HCT116 (cell line): ENCODE measurements around the gene TDP1.

Experiments
- ATF3 ChIP-seq: IDR thresholded peaks from 2 replicates; pipeline ENCODE4 v1.6.1; 2012
- CTCF ChIP-seq, 3 experiments: fragments of 200-600 bp in 1 of 3; sonication (generic) in 1 of 3; IDR thresholded peaks in 2 of 3; conservative IDR thresholded peaks in 1 of 3; 2 replicates each; pipeline ENCODE4 v1.5.1; 2012 to 2017; ENCODE audit warnings: low read depth in 2 of 3, low read length in 2 of 3, antibody characterized with exemption in 1 of 3, borderline replicate concordance in 1 of 3, control low read depth in 1 of 3, mild to moderate bottlenecking in 1 of 3, mixed read lengths in 1 of 3, mixed run types in 1 of 3, moderate library complexity in 1 of 3; ENCODE audit not compliant: insufficient read depth in 1 of 3
- EGR1 ChIP-seq: IDR thresholded peaks from 2 replicates; pipeline ENCODE4 v1.6.1; 2012; ENCODE audit warnings: low read depth
- EZH2 ChIP-seq: fragments of 200-600 bp; sonication (generic); IDR thresholded peaks from 2 replicates; pipeline ENCODE4 v1.6.1; 2017; ENCODE audit warnings: antibody characterized with exemption, mixed run types
- EZH2phosphoT487 ChIP-seq: fragments of 200-600 bp; IDR thresholded peaks from 2 replicates; pipeline ENCODE4 v1.6.1; 2018; ENCODE audit warnings: antibody characterized with exemption, borderline replicate concordance
- JUND ChIP-seq: IDR thresholded peaks from 2 replicates; pipeline ENCODE4 v1.6.1; 2012
- POLR2A ChIP-seq: IDR thresholded peaks from 2 replicates; pipeline ENCODE4 v1.7.0; 2011; ENCODE audit warnings: borderline replicate concordance; ENCODE audit not compliant: insufficient read depth, insufficient read length; ENCODE audit errors: extremely low read depth
- POLR2AphosphoS5 ChIP-seq: IDR thresholded peaks from 2 replicates; pipeline ENCODE4 v1.6.1; 2011; ENCODE audit warnings: mild to moderate bottlenecking, low read depth, low read length, moderate library complexity
- RAD21 ChIP-seq: IDR thresholded peaks from 2 replicates; pipeline ENCODE4 v1.6.1; 2012; ENCODE audit warnings: low read depth, mild to moderate bottlenecking
- REST ChIP-seq: IDR thresholded peaks from 2 replicates; pipeline ENCODE4 v1.6.1; 2012; ENCODE audit warnings: low read depth
- SRF ChIP-seq: IDR thresholded peaks from 2 replicates; pipeline ENCODE4 v1.6.1; 2012; ENCODE audit warnings: low read depth
- YY1 ChIP-seq: IDR thresholded peaks from 2 replicates; pipeline ENCODE4 v1.6.1; 2011; ENCODE audit warnings: low read length, low read depth, moderate library complexity, mild to moderate bottlenecking; ENCODE audit not compliant: insufficient replicate concordance; ENCODE audit errors: extremely low read depth
- ZNF274 ChIP-seq: fragments of 200-500 bp; sonication (Bioruptor generic); IDR thresholded peaks from 2 replicates; pipeline ENCODE4 v1.6.1; 2014; ENCODE audit warnings: mild to moderate bottlenecking, low read depth, low read length, inconsistent platforms

GRCh38 chr14:90072350-90072749, 116.6 kb downstream of the TDP1 start:
- TF ChIP-seq POLR2AphosphoS5 (no peak), CTCF (IDR thresholded peaks at IDR 0.05 in 2 of 3, conservative IDR thresholded peaks at IDR 0.05 in 1 of 3; ENCODE audit: borderline replicate concordance in 1 of 3, insufficient read depth in 1 of 3, low read depth in 2 of 3, low read length in 2 of 3) (no peak), POLR2A (no peak), ZNF274 (no peak), ATF3 (no peak), RAD21 (no peak), REST (no peak), SRF (no peak), JUND (no peak), YY1 (no peak), EZH2 (no peak), EGR1 (no peak), EZH2phosphoT487 (no peak)
